HFFc6 (cell line): ENCODE results near the gene POLR2J. TPM values are rescaled to one million over a fixed set of nuclear protein-coding genes. Genes with fewer than 3 reads are reported as not detected.

Experiments
- DNase-seq: peaks from one replicate; pipeline ENCODE4 v3.0.0-alpha.2; 2018
- H3K27ac Mint-ChIP-seq: 2 replicates; pipeline ENCODE4 v1.8.0; 2020; ENCODE audit warnings: mild to moderate bottlenecking, mixed read lengths
- H3K27me3 Mint-ChIP-seq: 2 replicates; pipeline ENCODE4 v1.8.0; 2021; ENCODE audit warnings: mild to moderate bottlenecking, moderate library complexity, mixed read lengths; ENCODE audit not compliant: insufficient read depth
- H3K36me3 Mint-ChIP-seq: 2 replicates; pipeline ENCODE4 v1.8.0; 2021; ENCODE audit warnings: low read depth, mixed read lengths
- H3K4me1 Mint-ChIP-seq: 2 replicates; pipeline ENCODE4 v1.8.0; 2020; ENCODE audit warnings: low read depth, mixed read lengths
- H3K4me3 Mint-ChIP-seq: 2 replicates; pipeline ENCODE4 v1.8.0; 2020; ENCODE audit warnings: mild to moderate bottlenecking, moderate library complexity, mixed read lengths
- H3K9me3 Mint-ChIP-seq: 2 replicates; pipeline ENCODE4 v1.8.0; 2020; ENCODE audit warnings: mild to moderate bottlenecking, mixed read lengths
- CTCF ChIP-seq: fragments of 200-600 bp; sonication (generic); IDR thresholded peaks from 2 replicates; pipeline ENCODE4 v1.5.0; 2021; ENCODE audit warnings: antibody characterized with exemption, mild to moderate bottlenecking
- total RNA-seq, 6 experiments: library from RNA; stranded (reverse); fragmentation: NEBNext Ultra II Directional; extraction: Animal tissue kit (Norgen Biotek cat#: 25700); gene quantifications; 2 replicates in 1 of 6; 3 replicates in 5 of 6; pipeline ENCODE4 v1.2.3, GENCODE V29; 2021

POLR2J gene
- total RNA-seq, 6 experiments from 2014 or later, result 61.8 to 76.5 (median 66.0) TPM

DNA sequence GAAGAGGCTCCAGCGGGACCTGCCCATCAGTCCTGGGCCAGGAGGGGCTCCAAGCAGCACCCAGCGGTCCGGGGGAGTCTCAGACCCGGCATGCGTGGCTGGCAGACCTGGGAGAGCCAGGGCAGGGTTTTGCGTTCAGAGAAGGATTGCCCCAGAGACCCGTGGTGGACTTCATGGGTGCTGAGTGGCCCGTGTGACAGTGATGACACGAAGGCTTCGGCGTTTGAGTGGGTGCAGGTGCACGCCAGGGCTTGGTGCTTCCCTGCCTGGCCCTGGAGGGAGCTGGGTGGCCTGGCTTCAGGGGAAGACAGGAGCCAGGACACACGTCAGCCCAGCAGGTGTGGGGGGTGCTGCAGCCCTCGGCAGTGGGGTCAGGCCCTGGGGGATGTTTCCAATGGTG, 31.4 kb downstream of the POLR2J start:
- no peak for TF ChIP-seq CTCF
- no peak for DNase-seq
- no peak overlapping the region for H3K4me3 Mint-ChIP-seq
- no peaks in the 10 kb centered on the region for H3K9me3 Mint-ChIP-seq
- no peaks in the 10 kb centered on the region for H3K27me3 Mint-ChIP-seq
- no peak overlapping the region for H3K27ac Mint-ChIP-seq
- no peaks in the 10 kb centered on the region for H3K36me3 Mint-ChIP-seq
- no peaks in the 10 kb centered on the region for H3K4me1 Mint-ChIP-seq

- H3K4me3 Mint-ChIP-seq, result no peak overlapping the region
- no peak overlapping the region for H3K27ac Mint-ChIP-seq
- H3K4me1 Mint-ChIP-seq, result no peaks in the 10 kb centered on the region
- H3K9me3 Mint-ChIP-seq, result no peaks in the 10 kb centered on the region
- no peak for TF ChIP-seq CTCF
- no peak for DNase-seq
- H3K27me3 Mint-ChIP-seq, result no peaks in the 10 kb centered on the region; the same call in 1 of the 2 replicates
- peaks cover 5% of the 10 kb centered on the region for H3K36me3 Mint-ChIP-seq
Observed at GRCh38 chr7:102446387-102447156, 32.1 kb downstream of the POLR2J start.

DNA sequence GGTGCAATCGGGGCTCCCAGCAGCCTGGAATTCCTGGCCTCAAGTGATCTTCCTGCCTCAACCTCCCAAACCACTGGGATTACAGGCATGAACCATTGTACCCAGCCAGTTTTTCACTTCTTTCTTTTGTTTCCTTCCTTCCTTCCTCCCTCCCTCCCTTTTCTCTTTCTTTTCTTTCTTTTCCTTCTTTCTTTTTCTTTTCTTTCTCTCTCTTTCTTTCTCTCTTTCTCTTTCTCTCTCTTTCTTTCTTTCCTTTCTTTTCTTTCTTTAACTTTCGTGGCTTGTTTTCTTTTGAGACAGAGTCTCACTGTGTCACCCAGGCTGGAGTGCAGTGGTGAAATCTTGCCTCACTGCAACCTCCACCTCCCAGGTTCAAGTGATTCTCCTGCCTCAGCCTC, 33.0 kb downstream of the POLR2J start:
- no peak for TF ChIP-seq CTCF
- DNase-seq, result no peak
- H3K36me3 Mint-ChIP-seq, result peaks cover 6% of the 10 kb centered on the region
- H3K9me3 Mint-ChIP-seq, result no peaks in the 10 kb centered on the region
- no peak overlapping the region; the same call in 1 of the 2 replicates for H3K27ac Mint-ChIP-seq
- no peaks in the 10 kb centered on the region; the same call in 1 of the 2 replicates for H3K27me3 Mint-ChIP-seq
- H3K4me3 Mint-ChIP-seq, result no peak overlapping the region
- peaks cover under 1% of the 10 kb centered on the region; the same call in 1 of the 2 replicates for H3K4me1 Mint-ChIP-seq

GRCh38 chr7:102444961-102445673, 33.6 kb downstream of the POLR2J start:
- no peak for TF ChIP-seq CTCF
- Mint-ChIP-seq H3K27ac (no peak overlapping the region), H3K36me3 (peaks cover 6% of the 10 kb centered on the region), H3K4me1 (peaks cover 6% of the 10 kb centered on the region), H3K27me3 (no peaks in the 10 kb centered on the region; the same call in 1 of the 2 replicates), H3K9me3 (no peaks in the 10 kb centered on the region), H3K4me3 (no peak overlapping the region)
- DNase-seq, result no peak

GRCh38 chr7:102439963-102440795, 38.5 kb downstream of the POLR2J start:
- H3K9me3 Mint-ChIP-seq, result no peaks in the 10 kb centered on the region
- peak; percentile 84 for DNase-seq

More at GRCh38 chr7:102439963-102440795, 38.5 kb downstream of the POLR2J start:
- Mint-ChIP-seq H3K4me1 (peaks cover 9% of the 10 kb centered on the region), H3K27ac (peak overlapping the region; percentile 82), H3K4me3 (peak overlapping the region; percentile 34), H3K27me3 (no peaks in the 10 kb centered on the region; the same call in 1 of the 2 replicates), H3K36me3 (peaks cover 12% of the 10 kb centered on the region)
- TF ChIP-seq CTCF, result no peak
